Activated effector memory CD4-positive, alpha-beta T cell treated with anti-CD3 and anti-CD28 coated beads, Interleukin-2, amount 50 U/mL, for 16 hours (primary cell): ENCODE data around the gene MARVELD3.

Experiments used
- DNase-seq: peaks from one replicate; pipeline ENCODE4 v3.0.0-alpha.2; 2020

Gene MARVELD3

GRCh38 chr16:71625113-71625850, 702 bp upstream of the MARVELD3 start:
- no peak for DNase-seq

GRCh38 chr16:71626858-71627213, 852 bp downstream of the MARVELD3 start:
- DNase-seq: no peak

DNA sequence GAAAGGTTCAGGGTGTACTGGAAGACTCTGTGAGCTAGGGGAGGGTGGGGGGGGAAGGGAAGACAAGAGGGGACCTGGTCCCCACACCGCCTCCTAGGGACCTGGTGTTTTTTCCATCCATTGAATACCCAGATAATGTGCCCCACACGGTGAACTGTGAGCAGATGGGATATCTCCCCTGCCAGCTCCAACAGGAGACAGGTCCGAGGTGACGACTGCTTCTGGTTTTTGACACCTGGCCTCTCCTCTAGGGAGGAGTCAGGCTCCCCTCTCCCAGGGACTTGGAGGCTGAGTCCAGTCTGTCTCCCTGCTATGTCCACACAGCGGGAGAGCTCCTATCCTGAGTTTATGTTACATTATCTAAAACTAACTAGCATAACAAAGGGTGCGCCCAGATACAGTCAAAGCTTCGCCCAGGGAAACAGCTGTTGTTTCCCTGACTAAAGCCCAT, 1.8 kb downstream of the MARVELD3 start:
- no peak for DNase-seq

- DNase-seq: no peak
These were observed 2.8 kb downstream of the MARVELD3 start for GRCh38 chr16:71628810-71629209.

DNA sequence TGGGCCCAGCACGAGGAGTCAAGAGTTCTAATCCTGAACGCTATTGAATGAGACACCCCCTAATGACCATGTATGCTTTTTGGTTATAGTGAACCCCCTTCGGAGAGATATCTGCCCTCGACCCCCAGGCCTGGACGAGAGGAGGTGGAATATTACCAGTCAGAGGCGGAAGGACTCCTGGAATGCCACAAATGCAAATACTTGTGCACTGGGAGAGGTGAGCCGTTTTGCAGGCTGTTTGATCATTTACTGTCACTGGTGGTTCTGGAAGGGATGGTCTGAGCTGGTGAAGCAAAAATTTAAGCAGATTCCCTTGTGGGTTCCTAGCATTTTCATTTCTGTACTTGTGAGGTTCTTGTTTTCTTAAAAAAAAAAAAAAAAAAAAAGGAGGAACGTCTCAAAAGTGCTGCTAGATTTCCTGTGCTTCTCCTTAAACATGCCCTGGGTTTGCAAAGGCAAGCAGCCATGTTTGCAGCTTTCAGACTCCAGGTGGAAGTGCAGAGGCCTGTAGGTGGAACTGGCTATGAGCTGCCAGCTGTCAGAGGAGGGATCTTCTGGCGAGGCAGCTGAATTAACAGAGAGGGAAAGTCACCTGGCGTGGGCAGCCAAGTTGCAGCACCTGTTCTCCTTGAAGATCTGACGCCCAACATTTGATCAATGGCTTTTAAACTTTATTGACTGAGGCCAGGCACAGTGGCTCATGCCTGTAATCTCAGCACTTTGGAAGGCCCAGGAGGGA, 3.5 kb downstream of the MARVELD3 start:
- no peak for DNase-seq

GRCh38 chr16:71630808-71631207, 4.8 kb downstream of the MARVELD3 start:
- DNase-seq: no peak

GRCh38 chr16:71631776-71632175, 5.8 kb downstream of the MARVELD3 start:
- no peak for DNase-seq

- DNase-seq: no peak
These were observed 9.6 kb downstream of the MARVELD3 start for GRCh38 chr16:71635632-71636031.

GRCh38 chr16:71637398-71637797, 11.4 kb downstream of the MARVELD3 start:
- no peak for DNase-seq

DNA sequence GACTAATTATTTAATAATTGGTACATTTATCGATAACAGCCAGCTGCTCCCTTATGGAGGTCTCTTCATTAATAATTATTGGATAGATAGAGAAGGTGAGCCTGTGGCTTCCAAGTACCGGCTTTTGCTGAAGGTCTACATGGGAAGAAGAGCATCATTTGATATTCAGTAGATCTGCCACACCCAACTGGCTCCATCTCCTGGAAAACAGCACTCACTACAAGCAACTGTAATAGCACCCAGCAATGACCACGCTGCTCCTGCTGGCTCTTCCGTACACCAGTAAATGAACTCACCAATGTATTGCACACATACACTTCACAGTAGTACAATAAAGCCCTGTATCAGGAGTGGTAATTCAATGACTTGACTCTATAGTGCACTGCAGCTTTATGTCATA, 19.5 kb downstream of the MARVELD3 start:
- no peak for DNase-seq

GRCh38 chr16:71647391-71647790, 21.4 kb downstream of the MARVELD3 start:
- DNase-seq: no peak

DNA sequence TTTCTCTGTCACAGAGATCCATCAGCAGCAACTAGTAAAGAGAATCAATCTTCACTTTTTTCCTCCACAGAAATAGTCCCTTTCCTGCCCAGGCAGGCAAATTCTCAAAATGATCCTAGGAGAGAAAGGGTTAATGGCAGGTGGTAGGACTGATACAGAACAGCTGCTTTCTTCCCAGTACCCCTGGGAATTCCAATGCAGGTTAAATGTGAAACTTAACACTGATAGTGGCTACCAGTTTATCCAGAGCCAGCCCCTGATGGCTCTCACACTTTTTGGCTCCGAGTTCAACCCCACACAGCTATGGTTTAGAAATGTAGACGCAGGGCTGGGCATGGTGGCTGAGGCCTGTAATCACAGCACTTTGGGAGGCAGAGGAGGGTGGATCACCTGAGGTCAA, 22.2 kb downstream of the MARVELD3 start:
- no peak for DNase-seq

DNA sequence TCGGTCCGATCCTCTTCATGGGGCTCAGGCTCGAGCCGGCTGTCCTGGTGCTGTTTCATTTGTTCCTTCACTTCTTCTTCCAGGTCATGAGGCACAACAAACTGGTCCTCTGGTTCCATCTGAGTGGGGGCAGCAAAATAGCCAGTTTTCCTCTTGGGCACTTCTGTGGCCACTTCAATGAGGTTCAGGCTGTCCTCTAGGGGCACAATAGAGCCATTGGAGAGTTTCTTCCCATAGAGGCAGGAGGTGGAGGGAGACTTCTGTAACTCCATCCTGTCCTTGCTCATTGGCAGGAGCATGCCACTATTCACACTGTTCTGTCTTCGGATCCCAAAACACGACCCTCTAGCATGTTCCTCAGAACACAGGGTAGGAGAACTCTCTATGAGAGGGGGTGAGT, 22.9 kb downstream of the MARVELD3 start:
- no peak for DNase-seq

DNA sequence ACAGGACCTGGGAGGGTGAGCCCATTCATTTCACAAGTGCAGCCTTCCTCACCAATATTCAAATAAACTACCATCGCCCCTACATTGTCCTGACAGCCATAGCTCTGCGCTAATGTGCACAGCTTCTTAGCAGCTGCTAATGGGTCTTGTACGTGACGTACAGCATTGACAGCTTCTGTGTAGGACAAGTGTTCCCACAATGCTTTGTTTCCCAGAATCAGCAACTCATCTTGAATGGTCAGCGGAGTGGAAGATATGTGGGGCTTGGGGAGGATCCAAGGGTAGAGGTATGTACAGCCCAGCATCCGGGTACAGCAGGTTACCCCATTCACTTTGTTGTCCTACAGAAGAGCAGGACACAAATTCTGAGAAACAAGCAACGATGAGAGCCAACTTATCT, 23.7 kb downstream of the MARVELD3 start:
- DNase-seq: no peak

DNA sequence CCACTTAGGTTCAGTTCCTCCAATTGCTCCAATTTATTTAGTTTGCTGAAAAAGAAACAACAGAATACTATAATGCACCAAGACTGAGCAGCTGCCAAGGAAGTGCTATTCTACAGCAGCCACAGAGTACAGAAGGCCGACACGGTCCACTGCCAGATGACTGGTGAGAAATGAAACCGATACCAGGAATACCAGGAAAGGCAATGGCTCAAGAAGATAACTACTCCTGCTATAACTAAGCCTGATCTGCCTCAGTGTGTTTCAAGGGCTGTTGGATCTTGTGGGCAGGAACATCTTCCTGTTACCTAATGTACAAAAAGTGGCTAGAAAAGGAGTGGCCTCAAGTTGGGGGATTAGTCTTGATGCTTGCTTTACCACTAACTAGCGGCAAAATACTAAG, 32.8 kb downstream of the MARVELD3 start:
- DNase-seq: no peak

DNA sequence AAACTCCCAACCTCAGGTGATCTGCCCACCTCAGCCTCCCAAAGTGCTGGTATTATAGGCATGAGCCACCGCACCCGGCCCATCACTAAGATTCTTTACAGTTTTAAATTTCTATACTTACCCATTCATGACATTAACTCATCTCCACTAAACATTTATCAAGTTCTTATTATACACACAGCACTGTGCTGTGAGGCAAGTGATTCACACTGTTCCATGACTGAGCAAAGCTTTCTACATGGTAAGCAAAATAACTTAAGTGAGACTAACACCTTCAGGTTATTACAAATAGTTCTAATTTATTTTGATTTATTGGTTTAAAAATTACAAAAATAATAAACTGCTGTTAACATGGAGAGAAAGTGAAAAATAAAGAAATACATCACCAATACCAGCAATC, 33.5 kb downstream of the MARVELD3 start:
- DNase-seq: no peak

- DNase-seq: no peak
These were observed 40.3 kb downstream of the MARVELD3 start for GRCh38 chr16:71666264-71666663.

DNA sequence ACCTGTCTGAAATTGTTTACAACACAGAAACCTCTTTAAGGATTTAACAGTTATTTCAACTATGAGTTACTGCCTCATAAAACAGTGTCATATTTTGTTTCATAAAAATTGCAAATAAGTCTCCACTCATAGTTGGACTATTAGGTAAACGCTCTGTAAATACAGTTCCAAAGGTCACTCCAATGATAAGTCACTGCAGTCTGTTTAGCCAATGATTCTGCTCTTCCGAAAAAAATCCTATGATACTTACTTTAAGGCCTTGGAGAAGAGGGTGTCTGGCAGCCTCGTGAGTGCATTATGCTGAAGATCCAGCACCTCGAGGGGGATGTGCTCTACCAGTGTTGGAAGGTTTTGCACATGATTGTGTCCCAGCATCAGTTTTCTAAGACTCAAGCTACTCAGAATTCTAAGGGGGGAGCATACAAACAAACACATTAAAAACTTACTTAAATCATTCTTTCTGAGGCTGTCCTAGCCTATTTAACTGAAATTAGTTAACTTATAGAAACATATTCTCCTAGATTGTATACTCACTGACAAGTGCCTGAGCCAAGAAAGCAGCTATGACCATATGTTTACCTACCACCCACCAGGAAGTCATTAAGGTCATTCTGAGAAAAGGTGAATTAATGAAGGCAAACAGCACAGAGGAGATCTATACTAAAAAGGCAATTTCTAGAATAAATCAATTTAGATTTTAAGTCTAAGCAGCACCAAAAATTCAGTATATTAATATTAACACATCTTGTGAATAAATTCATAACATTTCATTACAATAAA, 41.1 kb downstream of the MARVELD3 start:
- no peak for DNase-seq

DNA sequence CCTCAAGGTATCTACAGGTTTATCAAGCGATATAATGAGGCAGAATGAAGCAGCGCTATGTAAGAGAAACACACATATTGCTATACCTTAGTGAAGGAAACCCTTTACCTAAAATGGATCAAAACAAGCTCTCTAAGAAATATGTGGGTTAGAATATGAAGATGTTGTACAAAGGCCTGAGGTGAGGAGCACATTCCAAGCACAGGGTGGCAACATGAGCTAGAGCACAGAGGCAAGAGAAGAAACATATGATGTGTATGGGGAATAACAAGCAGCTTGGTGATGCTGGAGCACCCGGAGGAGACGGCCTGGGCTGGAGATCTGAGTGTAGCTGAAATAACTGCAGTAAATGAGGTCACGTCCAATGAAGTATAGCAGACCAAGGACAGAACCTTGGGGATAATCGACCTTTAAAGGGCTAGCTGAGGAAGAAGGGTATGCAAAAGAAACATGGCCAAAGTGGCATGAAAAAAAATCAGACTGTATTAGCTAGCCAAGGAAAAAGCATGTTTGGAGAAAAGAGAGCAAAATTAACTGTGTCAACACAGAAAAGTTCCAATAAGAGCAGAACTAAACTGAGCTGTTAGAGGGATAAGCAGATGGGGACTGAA, 44.0 kb downstream of the MARVELD3 start:
- no peak for DNase-seq

DNA sequence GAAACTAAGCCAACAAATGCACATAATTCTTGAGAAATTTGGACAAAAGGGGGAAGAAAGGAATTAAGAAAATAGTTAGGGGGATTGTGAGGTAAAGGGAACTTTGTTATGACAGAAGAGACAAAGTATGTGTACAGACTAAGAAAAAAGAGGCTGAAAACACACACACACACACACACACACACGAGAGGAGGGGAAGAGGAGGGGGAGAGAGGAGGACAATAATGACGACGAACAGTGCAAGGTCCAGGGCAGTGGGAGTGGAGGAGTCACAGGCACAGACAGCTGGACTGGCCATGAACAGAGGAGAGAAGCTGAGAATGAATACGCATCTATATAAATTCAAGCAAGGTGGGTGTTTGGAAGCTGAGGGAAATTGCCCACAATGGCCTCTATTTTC, 44.6 kb downstream of the MARVELD3 start:
- DNase-seq: no peak

DNA sequence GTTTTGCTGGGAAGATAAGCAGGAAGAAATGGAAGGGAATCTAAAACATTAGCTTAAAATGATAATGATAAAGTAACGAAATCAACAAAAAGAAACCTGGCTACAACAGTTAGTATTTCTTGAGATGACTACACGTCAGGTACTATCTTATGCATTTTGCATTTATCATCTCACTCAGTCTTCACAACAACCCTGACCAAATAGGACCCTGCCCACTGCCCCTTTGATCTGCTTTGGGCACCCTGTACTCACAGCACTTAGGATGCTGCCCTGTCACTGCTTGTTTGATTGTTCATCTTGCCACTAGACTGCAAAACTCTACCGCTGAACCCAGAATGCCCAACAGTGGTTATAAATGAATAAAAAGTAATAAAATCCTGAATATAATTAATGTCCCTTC, 45.2 kb downstream of the MARVELD3 start:
- DNase-seq: no peak

DNA sequence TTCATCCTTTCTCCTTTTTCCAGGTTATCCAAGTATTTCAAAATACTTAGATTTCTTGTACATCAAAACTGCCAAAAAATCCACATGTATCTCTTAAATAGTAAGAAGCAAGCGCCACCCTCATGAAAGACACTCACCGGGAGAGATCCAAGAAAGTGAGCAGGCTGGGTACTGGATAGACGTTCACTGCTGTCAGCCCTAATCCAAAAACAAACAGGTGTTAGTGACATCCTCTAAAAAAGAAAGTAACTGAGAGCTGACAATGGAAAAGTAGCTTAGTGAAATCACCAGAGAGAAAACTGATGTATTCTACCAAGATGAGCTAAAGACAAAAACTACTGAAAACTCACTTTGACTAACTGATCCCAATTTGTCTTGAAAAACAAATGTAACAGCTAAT, 46.1 kb downstream of the MARVELD3 start:
- no peak for DNase-seq

DNA sequence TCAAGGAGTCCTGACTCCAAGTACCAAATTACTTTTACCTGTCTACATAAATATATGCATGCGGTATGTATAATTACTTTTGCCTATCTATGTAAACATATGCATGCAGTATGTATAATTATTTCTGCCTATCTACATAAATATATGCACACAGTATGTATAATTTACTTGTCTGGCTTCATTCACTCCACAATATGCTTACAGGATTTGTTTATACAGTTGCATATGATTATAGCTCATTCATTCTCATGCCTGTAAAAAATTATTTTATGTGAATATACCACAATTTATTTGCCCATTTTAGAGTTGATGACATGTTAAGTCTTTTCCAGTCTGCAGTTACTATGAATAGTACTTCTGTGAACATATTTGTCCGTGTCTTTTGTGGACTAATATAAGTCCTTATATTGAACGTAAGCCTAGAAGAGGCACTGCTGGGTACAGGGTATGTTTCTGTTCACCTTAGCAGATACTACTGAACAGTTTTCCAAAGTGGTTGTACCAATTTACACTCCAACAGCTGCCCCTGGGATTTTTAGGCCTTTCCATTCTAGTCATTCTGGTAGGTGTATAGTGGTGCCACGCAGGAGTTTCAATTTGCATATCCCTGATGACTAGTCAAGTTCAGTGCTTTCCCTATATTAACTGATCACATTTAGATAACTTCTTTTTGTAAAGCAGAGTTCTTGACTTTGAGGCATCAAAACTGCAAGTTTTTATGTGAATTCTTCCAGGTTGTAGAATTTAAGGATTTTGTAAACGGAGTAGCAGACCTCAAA, 47.0 kb downstream of the MARVELD3 start:
- DNase-seq: no peak
